ENCODE data around the gene PAPLN. TPM values are rescaled to one million over a fixed set of nuclear protein-coding genes. Genes with fewer than 3 reads are reported as not detected.

PAPLN gene
- total RNA-seq, 5 donors from 2014 or later (not counting 1 experiment from before 2014, with no cell fraction given) = 0.14 to 1.0 (median 0.29) TPM; not detected in 1

- Histone ChIP-seq H3K27me3 (replicated peaks in 1 of 2; ENCODE audit: control insufficient read depth in 2 of 2, extremely low read depth in 1 of 2, insufficient read depth in 2 of 2, low read length in 1 of 2) (peaks cover 0 to 51% of the 10 kb centered on the region in 2 experiments), H3K27ac (ENCODE audit: low read length) (no peak overlapping the region), H3K9me3 (no peaks in the 10 kb centered on the region), H3K4me1 (ENCODE audit: control insufficient read depth in 1 of 2, extremely low read depth in 1 of 2, insufficient read depth in 2 of 2, low read length in 2 of 2) (no peaks in the 10 kb centered on the region), H3K36me3 (ENCODE audit: control insufficient read depth in 2 of 2, extremely low read depth in 1 of 2, insufficient read depth in 1 of 2, low read length in 1 of 2) (no peaks in the 10 kb centered on the region), H3K4me3 (ENCODE audit: control insufficient read depth in 1 of 2, extremely low read depth in 1 of 2, low read length in 1 of 2) (no peak overlapping the region)
- Mint-ChIP-seq H3K9me3 (no peaks in the 10 kb centered on the region), H3K36me3 (no peaks in the 10 kb centered on the region), H3K27ac (no peak overlapping the region), H3K4me1 (peaks cover 0 to 3% (median 0%) of the 10 kb centered on the region in 3 donors), H3K4me3 (no peak overlapping the region), H3K27me3 (peaks cover 4 to 14% of the 10 kb centered on the region in 2 donors)
- DNase-seq (no peak), ATAC-seq (replicated peaks in 1 of 4) (no peak)
- CTCF ChIA-PET = no interaction called here
- 82% methylated on average over 6 of the region's 6 CpGs for whole genome bisulfite sequencing (ENCODE audit: insufficient coverage)
- POLR2A ChIA-PET = no interaction called here
These were observed 23.8 kb downstream of the PAPLN start for GRCh38 chr14:73261075-73261474.

GRCh38 chr14:73261520-73262426 lies 24.5 kb downstream of the PAPLN start:
- Mint-ChIP-seq H3K9me3 (no peaks in the 10 kb centered on the region), H3K4me1 (peaks cover 0 to 3% (median 0%) of the 10 kb centered on the region in 3 donors), H3K27me3 (peaks cover 4 to 14% of the 10 kb centered on the region in 2 donors), H3K27ac (no peak overlapping the region), H3K36me3 (no peaks in the 10 kb centered on the region), H3K4me3 (no peak overlapping the region)
- H3K4me1 ChIP-seq (ENCODE audit: control insufficient read depth in 1 of 2, extremely low read depth in 1 of 2, insufficient read depth in 2 of 2, low read length in 2 of 2) = no peaks in the 10 kb centered on the region
- no peaks in the 10 kb centered on the region for H3K36me3 ChIP-seq (ENCODE audit: control insufficient read depth in 2 of 2, extremely low read depth in 1 of 2, insufficient read depth in 1 of 2, low read length in 1 of 2)
- no peak overlapping the region for H3K4me3 ChIP-seq (ENCODE audit: control insufficient read depth in 1 of 2, extremely low read depth in 1 of 2, low read length in 1 of 2)
- H3K9me3 ChIP-seq = no peaks in the 10 kb centered on the region
- ChIA-PET CTCF (interaction anchor here in 1 of 2 donors (0.5 kb wide), 1 partner anchor 998 kb away, joined by 3 read pairs; no protein-coding TSS in a partner anchor), POLR2A (no interaction called here)
- peaks cover 0 to 51% of the 10 kb centered on the region in 2 experiments for H3K27me3 ChIP-seq (replicated peaks in 1 of 2; ENCODE audit: control insufficient read depth in 2 of 2, extremely low read depth in 1 of 2, insufficient read depth in 2 of 2, low read length in 1 of 2)
- no peak for ATAC-seq (replicated peaks in 1 of 4)
- no peak overlapping the region for H3K27ac ChIP-seq (ENCODE audit: low read length)
- 91% methylated on average over 14 of the region's 15 CpGs for WGBS (ENCODE audit: insufficient coverage)
- no peak for DNase-seq

- no peak overlapping the region for H3K4me3 Mint-ChIP-seq
- peaks cover 4 to 14% of the 10 kb centered on the region in 2 donors for H3K27me3 Mint-ChIP-seq
- 88% methylated on average over 16 of the region's 20 CpGs for WGBS (ENCODE audit: insufficient coverage)
- DNase-seq (no peak), ATAC-seq (replicated peaks in 1 of 4) (no peak)
- Histone ChIP-seq H3K27me3 (replicated peaks in 1 of 2; ENCODE audit: control insufficient read depth in 2 of 2, extremely low read depth in 1 of 2, insufficient read depth in 2 of 2, low read length in 1 of 2) (peaks cover 0 to 51% of the 10 kb centered on the region in 2 experiments), H3K4me3 (ENCODE audit: control insufficient read depth in 1 of 2, extremely low read depth in 1 of 2, low read length in 1 of 2) (no peak overlapping the region), H3K27ac (ENCODE audit: low read length) (no peak overlapping the region), H3K4me1 (ENCODE audit: control insufficient read depth in 1 of 2, extremely low read depth in 1 of 2, insufficient read depth in 2 of 2, low read length in 2 of 2) (no peaks in the 10 kb centered on the region), H3K36me3 (ENCODE audit: control insufficient read depth in 2 of 2, extremely low read depth in 1 of 2, insufficient read depth in 1 of 2, low read length in 1 of 2) (no peaks in the 10 kb centered on the region), H3K9me3 (no peaks in the 10 kb centered on the region)
- no peak overlapping the region for H3K27ac Mint-ChIP-seq
- no peaks in the 10 kb centered on the region for H3K9me3 Mint-ChIP-seq
- POLR2A ChIA-PET = no interaction called here
- peaks cover 0 to 3% (median 0%) of the 10 kb centered on the region in 3 donors for H3K4me1 Mint-ChIP-seq
- H3K36me3 Mint-ChIP-seq = no peaks in the 10 kb centered on the region
- CTCF ChIA-PET = no interaction called here
These were observed 25.3 kb downstream of the PAPLN start for GRCh38 chr14:73262427-73263183.

GRCh38 chr14:73263606-73264005 lies 26.3 kb downstream of the PAPLN start:
- ATAC-seq (replicated peaks in 1 of 4) (no peak), DNase-seq (no peak)
- Histone ChIP-seq H3K4me3 (ENCODE audit: control insufficient read depth in 1 of 2, extremely low read depth in 1 of 2, low read length in 1 of 2) (no peak overlapping the region), H3K27ac (ENCODE audit: low read length) (no peak overlapping the region), H3K4me1 (ENCODE audit: control insufficient read depth in 1 of 2, extremely low read depth in 1 of 2, insufficient read depth in 2 of 2, low read length in 2 of 2) (no peaks in the 10 kb centered on the region), H3K27me3 (replicated peaks in 1 of 2; ENCODE audit: control insufficient read depth in 2 of 2, extremely low read depth in 1 of 2, insufficient read depth in 2 of 2, low read length in 1 of 2) (peaks cover 0 to 56% of the 10 kb centered on the region in 2 experiments), H3K9me3 (no peaks in the 10 kb centered on the region), H3K36me3 (ENCODE audit: control insufficient read depth in 2 of 2, extremely low read depth in 1 of 2, insufficient read depth in 1 of 2, low read length in 1 of 2) (no peaks in the 10 kb centered on the region)
- Mint-ChIP-seq H3K27ac (no peak overlapping the region), H3K27me3 (peaks cover 8 to 14% of the 10 kb centered on the region in 2 donors), H3K4me1 (no peaks in the 10 kb centered on the region), H3K4me3 (no peak overlapping the region), H3K9me3 (no peaks in the 10 kb centered on the region), H3K36me3 (no peaks in the 10 kb centered on the region)
- ChIA-PET CTCF (no interaction called here), POLR2A (no interaction called here)
- WGBS (ENCODE audit: insufficient coverage) = 81% methylated on average over 3 of the region's 7 CpGs

- H3K9me3 ChIP-seq = no peaks in the 10 kb centered on the region
- DNase-seq (no peak), ATAC-seq (replicated peaks in 1 of 4) (no peak)
- ChIA-PET CTCF (interaction anchor here in 1 of 2 donors (0.6 kb wide), 2 partner anchors 179 to 469 kb away, joined by 3 to 4 read pairs; no protein-coding TSS in a partner anchor), POLR2A (interaction anchor here in 1 of 2 donors (0.6 kb wide), 1 partner anchor 1306 kb away, joined by 3 read pairs; no protein-coding TSS in a partner anchor)
- Mint-ChIP-seq H3K9me3 (no peaks in the 10 kb centered on the region), H3K4me1 (peaks cover 1 to 3% (median 3%) of the 10 kb centered on the region in 3 donors), H3K36me3 (no peaks in the 10 kb centered on the region), H3K4me3 (no peak overlapping the region), H3K27me3 (peaks cover 14% of the 10 kb centered on the region in 2 donors), H3K27ac (no peak overlapping the region)
- peaks cover 0 to 56% of the 10 kb centered on the region in 2 experiments for H3K27me3 ChIP-seq (replicated peaks in 1 of 2; ENCODE audit: control insufficient read depth in 2 of 2, extremely low read depth in 1 of 2, insufficient read depth in 2 of 2, low read length in 1 of 2)
- H3K4me3 ChIP-seq (ENCODE audit: control insufficient read depth in 1 of 2, extremely low read depth in 1 of 2, low read length in 1 of 2) = no peak overlapping the region
- H3K4me1 ChIP-seq (ENCODE audit: control insufficient read depth in 1 of 2, extremely low read depth in 1 of 2, insufficient read depth in 2 of 2, low read length in 2 of 2) = no peaks in the 10 kb centered on the region
- H3K27ac ChIP-seq (ENCODE audit: low read length) = no peak overlapping the region
- no peaks in the 10 kb centered on the region for H3K36me3 ChIP-seq (ENCODE audit: control insufficient read depth in 2 of 2, extremely low read depth in 1 of 2, insufficient read depth in 1 of 2, low read length in 1 of 2)
- 87% methylated on average over 16 of the region's 23 CpGs for WGBS (ENCODE audit: insufficient coverage)
These were observed 27.0 kb downstream of the PAPLN start for GRCh38 chr14:73264080-73264884.

Data from T-cell (primary cell).